ENCODE data around the gene ADD3. TPM values are rescaled to one million over a fixed set of nuclear protein-coding genes. Genes with fewer than 3 reads are reported as not detected.
A peak's percentile ranks its signal among the peaks of the same experiment; 100 is the strongest.

ADD3 gene
- total and polyA plus RNA-seq, 2 of the 13 experiments (the other 11 are each of a cell fraction or from before 2014, with no cell fraction given): 44.7 to 57.5 TPM

DNA sequence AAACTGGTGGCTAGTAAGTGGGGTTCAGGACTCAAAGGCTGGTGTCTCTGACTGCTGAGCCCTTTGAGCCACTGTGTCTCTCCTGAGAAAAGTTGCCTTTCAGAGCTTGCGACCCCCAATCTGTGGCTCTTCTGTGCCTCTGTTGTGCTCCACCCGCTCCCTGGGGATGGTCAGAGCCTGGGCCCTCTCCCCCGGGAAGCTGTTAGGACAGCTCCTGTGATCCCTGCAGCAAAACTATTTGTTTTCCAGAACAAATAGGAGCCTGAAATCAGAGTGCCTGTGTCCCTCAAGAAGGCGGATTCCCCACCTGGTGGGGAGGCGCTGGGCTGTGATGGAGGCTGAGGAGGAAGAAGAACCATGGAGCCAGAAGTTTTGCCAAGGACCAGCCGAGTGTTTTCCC is 143.2 kb downstream of the ADD3 start:
- no peaks in the 10 kb centered on the region for H3K79me2 ChIP-seq (ENCODE audit: insufficient read depth, low read length)
- no peak overlapping the region for H3K27ac ChIP-seq (ENCODE audit: extremely low read length, insufficient read depth, low read length)
- ChIA-PET CTCF (ENCODE audit: low intra/inter-chr PET ratio, low total read pairs) (no interaction called here), POLR2A (no interaction called here)
- ATAC-seq (peak; percentile 13; the same call in 2 of the 3 replicates), DNase-seq (ENCODE audit: low spot score) (no peak), FAIRE-seq (no peak)
- intact Hi-C loops (cut with micrococcal nuclease; ENCODE audit: unreplicated experiment): no loop called here
- WGBS (ENCODE audit: low lambda C conversion rate): 29% methylated on average over 4 of the region's 6 CpGs
- H3K9me3 ChIP-seq (ENCODE audit: low read length): no peaks in the 10 kb centered on the region
- no peak overlapping the region for H2AFZ ChIP-seq (ENCODE audit: low read length)
- H3K9ac ChIP-seq (ENCODE audit: insufficient read depth, low read depth, low read length): no peak overlapping the region
- no peak overlapping the region; the same call in 1 of the 2 replicates for H3K4me2 ChIP-seq (ENCODE audit: low read depth, low read length)
- in situ Hi-C loops (cut with HindIII; ENCODE audit: extremely low pct_ligation_motif_present, low pct_unique_long_range_greater_than_20kb): no loop called here
- H3K4me1 ChIP-seq (ENCODE audit: insufficient read depth, low read length): no peaks in the 10 kb centered on the region
- H3K36me3 ChIP-seq (replicated peaks in 1 of 2; ENCODE audit: control insufficient read depth in 1 of 2, insufficient read depth in 2 of 2, low read length in 2 of 2): no peaks in the 10 kb centered on the region
- no peaks in the 10 kb centered on the region for H4K20me1 ChIP-seq (ENCODE audit: insufficient read depth, low read length)
- H3K27me3 ChIP-seq (ENCODE audit: control insufficient read depth in 1 of 2, insufficient read depth in 2 of 2, low read length in 2 of 2): peaks cover 2 to 45% of the 10 kb centered on the region in 2 experiments; a peak in 3 of 5 replicates
- no peak overlapping the region for H3K4me3 ChIP-seq (replicated peaks in 1 of 3; ENCODE audit: insufficient read depth in 1 of 3, low read depth in 2 of 3, low read length in 3 of 3)
- no TSS peak for BruUV-seq (replicated peaks)
- TF ChIP-seq ETV6 (CRISPR knock-in tag; conservative IDR thresholded peaks at IDR 0.05): no peak
- TF ChIP-seq NFIB (CRISPR knock-in tag; IDR thresholded peaks at IDR 0.05; ENCODE audit: borderline replicate concordance): no peak
- no peak for TF ChIP-seq RAD21 (CRISPR knock-in tag; IDR thresholded peaks at IDR 0.05)
- no peak for TF ChIP-seq AGO1 (IDR thresholded peaks at IDR 0.05; ENCODE audit: low read depth, low read length, poor library complexity, severe bottlenecking)
- TF ChIP-seq, protein P1, sequence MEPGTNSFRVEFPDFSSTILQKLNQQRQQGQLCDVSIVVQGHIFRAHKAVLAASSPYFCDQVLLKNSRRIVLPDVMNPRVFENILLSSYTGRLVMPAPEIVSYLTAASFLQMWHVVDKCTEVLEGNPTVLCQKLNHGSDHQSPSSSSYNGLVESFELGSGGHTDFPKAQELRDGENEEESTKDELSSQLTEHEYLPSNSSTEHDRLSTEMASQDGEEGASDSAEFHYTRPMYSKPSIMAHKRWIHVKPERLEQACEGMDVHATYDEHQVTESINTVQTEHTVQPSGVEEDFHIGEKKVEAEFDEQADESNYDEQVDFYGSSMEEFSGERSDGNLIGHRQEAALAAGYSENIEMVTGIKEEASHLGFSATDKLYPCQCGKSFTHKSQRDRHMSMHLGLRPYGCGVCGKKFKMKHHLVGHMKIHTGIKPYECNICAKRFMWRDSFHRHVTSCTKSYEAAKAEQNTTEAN (CRISPR knock-in tag; conservative IDR thresholded peaks at IDR 0.05): no peak
- TF ChIP-seq JDP2 (CRISPR knock-in tag; IDR thresholded peaks at IDR 0.05; ENCODE audit: borderline replicate concordance): no peak
- no peak for TF ChIP-seq NPAS2 (CRISPR knock-in tag; IDR thresholded peaks at IDR 0.05; ENCODE audit: borderline replicate concordance)
- TF ChIP-seq RARG (CRISPR knock-in tag; IDR thresholded peaks at IDR 0.05; ENCODE audit: low read depth): no peak
- TF ChIP-seq, protein P2, sequence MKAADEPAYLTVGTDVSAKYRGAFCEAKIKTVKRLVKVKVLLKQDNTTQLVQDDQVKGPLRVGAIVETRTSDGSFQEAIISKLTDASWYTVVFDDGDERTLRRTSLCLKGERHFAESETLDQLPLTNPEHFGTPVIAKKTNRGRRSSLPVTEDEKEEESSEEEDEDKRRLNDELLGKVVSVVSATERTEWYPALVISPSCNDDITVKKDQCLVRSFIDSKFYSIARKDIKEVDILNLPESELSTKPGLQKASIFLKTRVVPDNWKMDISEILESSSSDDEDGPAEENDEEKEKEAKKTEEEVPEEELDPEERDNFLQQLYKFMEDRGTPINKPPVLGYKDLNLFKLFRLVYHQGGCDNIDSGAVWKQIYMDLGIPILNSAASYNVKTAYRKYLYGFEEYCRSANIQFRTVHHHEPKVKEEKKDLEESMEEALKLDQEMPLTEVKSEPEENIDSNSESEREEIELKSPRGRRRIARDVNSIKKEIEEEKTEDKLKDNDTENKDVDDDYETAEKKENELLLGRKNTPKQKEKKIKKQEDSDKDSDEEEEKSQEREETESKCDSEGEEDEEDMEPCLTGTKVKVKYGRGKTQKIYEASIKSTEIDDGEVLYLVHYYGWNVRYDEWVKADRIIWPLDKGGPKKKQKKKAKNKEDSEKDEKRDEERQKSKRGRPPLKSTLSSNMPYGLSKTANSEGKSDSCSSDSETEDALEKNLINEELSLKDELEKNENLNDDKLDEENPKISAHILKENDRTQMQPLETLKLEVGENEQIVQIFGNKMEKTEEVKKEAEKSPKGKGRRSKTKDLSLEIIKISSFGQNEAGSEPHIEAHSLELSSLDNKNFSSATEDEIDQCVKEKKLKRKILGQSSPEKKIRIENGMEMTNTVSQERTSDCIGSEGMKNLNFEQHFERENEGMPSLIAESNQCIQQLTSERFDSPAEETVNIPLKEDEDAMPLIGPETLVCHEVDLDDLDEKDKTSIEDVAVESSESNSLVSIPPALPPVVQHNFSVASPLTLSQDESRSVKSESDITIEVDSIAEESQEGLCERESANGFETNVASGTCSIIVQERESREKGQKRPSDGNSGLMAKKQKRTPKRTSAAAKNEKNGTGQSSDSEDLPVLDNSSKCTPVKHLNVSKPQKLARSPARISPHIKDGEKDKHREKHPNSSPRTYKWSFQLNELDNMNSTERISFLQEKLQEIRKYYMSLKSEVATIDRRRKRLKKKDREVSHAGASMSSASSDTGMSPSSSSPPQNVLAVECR (CRISPR knock-in tag; IDR thresholded peaks at IDR 0.05; ENCODE audit: borderline replicate concordance): no peak
- no peak for TF ChIP-seq ZFX (CRISPR knock-in tag; IDR thresholded peaks at IDR 0.05; ENCODE audit: low read depth)
- TF ChIP-seq, protein P3, sequence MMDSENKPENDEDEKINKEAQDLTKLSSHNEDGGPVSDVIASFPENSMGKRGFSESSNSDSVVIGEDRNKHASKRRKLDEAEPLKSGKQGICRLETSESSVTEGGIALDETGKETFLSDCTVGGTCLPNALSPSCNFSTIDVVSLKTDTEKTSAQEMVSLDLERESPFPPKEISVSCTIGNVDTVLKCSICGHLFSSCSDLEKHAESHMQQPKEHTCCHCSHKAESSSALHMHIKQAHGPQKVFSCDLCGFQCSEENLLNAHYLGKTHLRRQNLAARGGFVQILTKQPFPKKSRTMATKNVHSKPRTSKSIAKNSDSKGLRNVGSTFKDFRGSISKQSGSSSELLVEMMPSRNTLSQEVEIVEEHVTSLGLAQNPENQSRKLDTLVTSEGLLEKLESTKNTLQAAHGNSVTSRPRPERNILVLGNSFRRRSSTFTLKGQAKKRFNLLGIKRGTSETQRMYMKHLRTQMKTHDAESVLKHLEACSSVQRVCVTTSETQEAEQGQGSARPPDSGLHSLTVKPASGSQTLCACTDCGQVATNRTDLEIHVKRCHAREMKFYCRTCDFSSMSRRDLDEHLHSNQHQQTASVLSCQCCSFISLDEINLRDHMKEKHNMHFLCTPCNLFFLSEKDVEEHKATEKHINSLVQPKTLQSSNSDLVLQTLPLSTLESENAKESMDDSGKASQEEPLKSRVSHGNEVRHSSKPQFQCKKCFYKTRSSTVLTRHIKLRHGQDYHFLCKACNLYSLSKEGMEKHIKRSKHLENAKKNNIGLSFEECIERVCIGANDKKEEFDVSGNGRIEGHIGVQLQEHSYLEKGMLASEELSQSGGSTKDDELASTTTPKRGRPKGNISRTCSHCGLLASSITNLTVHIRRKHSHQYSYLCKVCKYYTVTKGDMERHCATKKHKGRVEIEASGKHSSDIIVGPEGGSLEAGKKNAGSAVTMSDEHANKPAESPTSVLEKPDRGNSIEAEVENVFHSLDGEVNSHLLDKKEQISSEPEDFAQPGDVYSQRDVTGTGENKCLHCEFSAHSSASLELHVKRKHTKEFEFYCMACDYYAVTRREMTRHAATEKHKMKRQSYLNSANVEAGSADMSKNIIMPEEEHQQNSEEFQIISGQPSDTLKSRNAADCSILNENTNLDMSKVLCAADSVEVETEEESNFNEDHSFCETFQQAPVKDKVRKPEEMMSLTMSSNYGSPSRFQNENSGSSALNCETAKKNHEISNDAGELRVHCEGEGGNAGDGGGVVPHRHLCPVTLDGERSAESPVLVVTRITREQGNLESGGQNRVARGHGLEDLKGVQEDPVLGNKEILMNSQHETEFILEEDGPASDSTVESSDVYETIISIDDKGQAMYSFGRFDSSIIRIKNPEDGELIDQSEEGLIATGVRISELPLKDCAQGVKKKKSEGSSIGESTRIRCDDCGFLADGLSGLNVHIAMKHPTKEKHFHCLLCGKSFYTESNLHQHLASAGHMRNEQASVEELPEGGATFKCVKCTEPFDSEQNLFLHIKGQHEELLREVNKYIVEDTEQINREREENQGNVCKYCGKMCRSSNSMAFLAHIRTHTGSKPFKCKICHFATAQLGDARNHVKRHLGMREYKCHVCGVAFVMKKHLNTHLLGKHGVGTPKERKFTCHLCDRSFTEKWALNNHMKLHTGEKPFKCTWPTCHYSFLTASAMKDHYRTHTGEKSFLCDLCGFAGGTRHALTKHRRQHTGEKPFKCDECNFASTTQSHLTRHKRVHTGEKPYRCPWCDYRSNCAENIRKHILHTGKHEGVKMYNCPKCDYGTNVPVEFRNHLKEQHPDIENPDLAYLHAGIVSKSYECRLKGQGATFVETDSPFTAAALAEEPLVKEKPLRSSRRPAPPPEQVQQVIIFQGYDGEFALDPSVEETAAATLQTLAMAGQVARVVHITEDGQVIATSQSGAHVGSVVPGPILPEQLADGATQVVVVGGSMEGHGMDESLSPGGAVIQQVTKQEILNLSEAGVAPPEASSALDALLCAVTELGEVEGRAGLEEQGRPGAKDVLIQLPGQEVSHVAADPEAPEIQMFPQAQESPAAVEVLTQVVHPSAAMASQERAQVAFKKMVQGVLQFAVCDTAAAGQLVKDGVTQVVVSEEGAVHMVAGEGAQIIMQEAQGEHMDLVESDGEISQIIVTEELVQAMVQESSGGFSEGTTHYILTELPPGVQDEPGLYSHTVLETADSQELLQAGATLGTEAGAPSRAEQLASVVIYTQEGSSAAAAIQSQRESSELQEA (CRISPR knock-in tag; IDR thresholded peaks at IDR 0.05; ENCODE audit: not compliant biosample characterization): no peak

Data from HepG2 (cell line).